HUDEP-2 (cell line): ENCODE data around the gene MPND.

ENCODE experiments used
- DNase-seq, 76 experiments: peaks; one replicate each; lab custom pipeline; 2025; ENCODE audit not compliant: unreplicated experiment in 76 of 76; lab: John Stamatoyannopoulos, UW

Gene MPND

DNA sequence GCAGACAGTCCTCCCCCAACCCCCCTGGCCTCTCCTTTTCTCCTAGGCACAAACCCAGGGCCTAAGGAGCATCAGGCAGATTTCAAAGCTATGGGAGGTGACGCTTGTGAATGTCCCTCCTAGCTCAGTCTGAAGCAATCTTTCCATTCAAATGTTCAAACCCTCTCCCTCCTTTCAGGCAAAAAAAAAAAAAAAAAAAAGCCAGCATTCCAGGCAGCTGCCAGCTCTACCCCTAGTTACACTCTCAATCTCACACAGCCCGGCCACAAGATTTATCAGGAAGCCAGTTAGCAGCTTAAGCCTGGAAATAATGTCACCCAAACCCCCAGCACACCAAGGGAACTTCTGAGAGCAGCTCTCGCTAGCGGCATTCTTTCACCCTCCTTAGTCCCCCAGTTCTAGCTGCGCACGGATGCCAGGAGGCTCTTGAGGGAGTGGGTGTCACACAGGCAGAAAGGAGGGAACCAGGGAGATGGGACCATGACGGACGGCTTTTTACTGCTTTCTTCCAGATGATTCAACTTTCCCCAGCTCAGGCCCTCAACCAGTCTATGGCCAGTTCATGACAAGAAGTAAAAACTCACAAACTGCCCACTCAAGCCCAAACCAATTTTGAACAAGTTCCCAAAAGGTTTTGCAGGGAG lies 50.7 kb downstream of the MPND start:
- DNase-seq: no peak

- DNase-seq: no peak
Measured at GRCh38 chr19:4396949-4397783, 53.8 kb downstream of the MPND start.

DNA sequence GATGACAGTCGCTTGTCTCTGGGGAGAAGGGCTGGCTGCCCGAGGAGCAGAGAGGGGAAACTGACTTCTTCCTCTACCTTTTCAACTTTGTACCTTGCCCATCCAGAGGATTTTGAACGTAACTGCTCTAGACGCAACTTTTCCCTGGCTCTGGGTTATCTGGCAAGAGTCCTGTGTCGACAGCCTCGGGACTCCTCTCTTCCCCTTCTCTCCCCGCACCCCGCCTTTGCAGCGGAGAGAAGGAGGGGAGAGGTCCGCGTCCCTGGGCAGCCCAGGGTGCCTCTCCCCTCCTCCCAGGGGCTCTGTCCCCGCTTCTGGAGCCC lies 56.4 kb downstream of the MPND start:
- DNase-seq: peak in 12 of 76 experiments; percentile 24 to 74 (median 48)

DNA sequence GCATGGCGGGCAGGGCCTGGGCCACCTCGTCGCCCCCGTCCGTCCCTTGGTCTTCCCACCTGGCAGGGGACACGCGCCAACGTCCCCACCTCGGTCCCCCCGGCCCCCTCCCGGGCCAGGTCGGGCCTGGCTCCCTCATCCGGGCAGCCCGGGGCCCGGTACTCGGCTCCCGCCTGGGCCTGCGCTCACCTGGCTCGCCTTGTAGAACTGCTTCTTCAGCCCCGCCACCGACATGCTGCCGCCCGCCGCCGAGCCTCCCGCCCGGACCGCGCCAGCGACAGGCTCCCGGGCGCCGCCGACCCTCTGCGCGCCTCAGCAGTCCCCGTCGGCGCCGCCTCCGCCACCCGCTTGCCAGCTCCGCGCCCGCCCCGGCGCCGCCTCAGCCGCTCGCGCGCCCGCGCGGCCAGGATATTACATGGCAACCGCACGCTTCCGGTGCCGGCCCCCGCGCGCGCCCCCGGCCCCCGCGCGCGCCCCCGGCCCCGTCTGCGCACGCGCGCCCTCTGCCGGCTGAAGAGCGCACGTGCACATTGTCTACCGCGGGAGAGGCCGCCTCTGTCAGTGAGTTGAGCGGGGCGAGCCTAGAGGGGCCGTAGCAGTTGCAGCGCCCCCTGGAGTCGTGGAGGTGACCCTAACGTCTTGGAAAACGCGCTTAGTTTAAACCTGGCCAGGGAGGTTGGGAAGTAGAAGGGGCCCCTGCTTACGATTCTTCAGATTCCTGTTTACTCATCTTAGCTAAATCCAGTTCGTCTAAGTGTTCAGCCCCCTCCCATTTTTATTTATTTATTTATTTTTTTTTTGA lies 57.0 kb downstream of the MPND start, which contains the start of gene SH3GL1:
SH3GL1 (minus strand) TSS at position 413 of the 802 bp plus-strand sequence; CDS start at position 234, 179 bp downstream.
- DNase-seq: peak in 75 of 76 experiments; percentile 31 to 98 (median 89)

DNA sequence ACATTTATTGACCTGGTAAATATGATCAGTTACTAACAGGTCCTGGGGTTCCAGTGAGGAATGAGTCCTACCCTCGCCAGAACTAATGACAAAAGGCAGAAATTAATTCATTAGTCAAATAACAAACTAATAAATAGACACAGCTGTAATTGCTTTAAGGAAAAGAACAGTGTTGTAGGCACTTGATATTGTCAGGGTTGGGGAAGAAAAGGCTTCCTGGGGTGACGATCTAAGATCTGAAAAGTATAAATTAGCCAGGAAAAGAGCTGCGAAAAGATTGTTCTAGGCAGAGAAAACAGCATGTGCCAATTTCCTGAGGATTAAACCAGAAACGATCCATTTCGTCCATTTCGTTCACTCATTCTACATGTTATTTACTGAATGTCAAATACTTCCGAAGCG lies 58.4 kb downstream of the MPND start:
- peak in 1 of 76 experiments; percentile 49 for DNase-seq

- DNase-seq: peak in 75 of 76 experiments; percentile 61 to 100 (median 100)
Measured at GRCh38 chr19:4402171-4403004, 59.0 kb downstream of the MPND start, which contains the start of gene CHAF1A. Gene CHAF1A, plus strand, starts transcription at chr19:4402640. Its CDS starts 123 bp downstream, at chr19:4402763.

DNA sequence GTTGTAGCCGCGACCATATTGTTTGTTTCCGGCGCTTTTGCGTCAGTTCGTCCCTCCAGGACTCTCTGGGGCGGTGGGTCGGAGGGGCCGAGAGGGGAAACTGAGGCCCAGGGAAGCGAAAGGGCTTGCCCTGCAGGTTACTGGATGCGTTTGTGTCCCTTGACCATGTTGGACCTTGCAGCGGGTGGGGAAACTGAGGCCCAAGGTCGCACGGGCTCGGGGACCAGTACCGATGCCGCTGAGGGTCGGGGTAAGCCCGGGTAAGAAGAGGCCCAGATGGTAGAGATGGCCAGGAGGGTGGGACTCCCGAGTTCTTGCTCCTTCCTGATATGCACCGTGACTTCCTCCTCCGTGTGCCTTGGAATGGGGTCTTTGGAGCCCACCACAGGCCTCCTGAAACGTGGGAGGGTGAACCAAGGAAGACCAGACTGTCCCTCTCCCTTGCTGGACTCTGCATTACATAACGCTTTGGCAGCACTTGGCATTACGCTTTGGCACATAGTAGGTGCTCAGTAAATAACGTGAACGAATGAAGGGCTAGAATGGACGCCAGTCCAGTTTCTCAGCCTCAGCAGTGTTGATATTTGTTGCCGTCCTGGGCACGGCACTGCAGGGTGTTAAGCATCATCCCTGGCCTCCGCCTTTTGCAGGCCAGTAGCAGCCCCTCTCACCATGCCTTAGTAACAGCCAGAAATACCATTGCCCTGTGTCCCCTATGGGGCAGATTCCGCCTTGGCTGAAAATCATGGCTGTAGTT lies 59.8 kb downstream of the MPND start:
- DNase-seq: peak in 3 of 76 experiments; percentile 15 to 24 (median 17)

DNA sequence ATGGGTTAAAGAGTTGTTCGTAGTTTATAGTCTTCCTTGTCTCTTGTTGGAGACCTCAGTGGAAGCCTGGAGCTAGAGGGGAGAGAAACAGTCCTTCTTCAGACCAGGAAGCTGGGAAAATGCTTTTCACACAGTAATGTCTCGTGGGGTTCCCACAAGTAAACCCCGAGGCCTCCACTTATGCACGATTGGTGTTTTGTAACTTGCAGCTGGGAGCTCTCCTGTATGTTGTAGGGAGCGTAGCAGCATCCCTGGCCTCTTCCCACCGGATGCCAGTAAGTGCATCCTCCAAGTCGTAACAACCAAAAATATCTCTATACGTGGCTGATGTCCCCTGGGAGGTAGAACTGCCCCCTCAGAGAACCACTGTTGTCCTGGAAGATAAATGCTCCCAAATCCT lies 62.6 kb downstream of the MPND start:
- no peak for DNase-seq

DNA sequence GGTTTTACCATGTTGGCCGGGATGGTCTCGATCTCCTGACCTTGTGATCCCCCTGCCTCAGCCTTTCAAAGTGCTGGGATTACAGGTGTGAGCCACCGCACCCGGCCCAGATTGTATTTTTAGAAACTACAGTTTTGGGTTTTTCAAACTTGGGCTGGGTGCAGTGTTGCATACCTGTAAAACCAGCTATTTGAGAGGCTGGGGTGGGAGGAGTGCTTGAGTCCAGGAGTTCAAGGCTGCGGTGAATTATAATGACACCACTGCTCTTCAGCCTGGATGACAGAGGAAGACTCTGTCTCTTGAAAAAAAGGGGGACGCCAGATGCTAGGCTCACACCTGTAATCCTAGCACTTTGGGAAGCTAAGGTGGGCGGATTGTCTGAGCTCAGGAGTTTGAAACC lies 63.3 kb downstream of the MPND start:
- DNase-seq: no peak

GRCh38 chr19:4409123-4409933 lies 66.0 kb downstream of the MPND start:
- DNase-seq: no peak
